SJCRH30 (cell line): ENCODE results near the gene TTLL12. TPM values are rescaled to one million over a fixed set of nuclear protein-coding genes. Genes with fewer than 3 reads are reported as not detected.

Experiments
- DNase-seq, 2 experiments: peaks; one replicate each; pipeline ENCODE4 v3.0.0-alpha.2; 2015 to 2020
- H3K27ac ChIP-seq: fragments of 250-450 bp; sonication (Bioruptor Pico); 2 replicates; pipeline ENCODE4 v1.5.1; 2020; ENCODE audit warnings: mild to moderate bottlenecking, moderate library complexity
- H3K27me3 ChIP-seq: fragments of 250-450 bp; sonication (Bioruptor Pico); 2 replicates; pipeline ENCODE4 v1.5.1; 2020; ENCODE audit warnings: mild to moderate bottlenecking, moderate library complexity
- H3K36me3 ChIP-seq: fragments of 250-450 bp; sonication (Bioruptor Pico); 2 replicates; pipeline ENCODE4 v1.5.1; 2020; ENCODE audit warnings: mild to moderate bottlenecking, moderate library complexity
- H3K4me1 ChIP-seq: fragments of 250-450 bp; sonication (Bioruptor Pico); 2 replicates; pipeline ENCODE4 v1.5.1; 2020; ENCODE audit warnings: mild to moderate bottlenecking, moderate library complexity
- H3K4me3 ChIP-seq: fragments of 250-450 bp; sonication (Bioruptor Pico); 2 replicates; pipeline ENCODE4 v1.5.1; 2020; ENCODE audit warnings: mild to moderate bottlenecking, moderate library complexity
- H3K9me3 ChIP-seq: fragments of 250-450 bp; sonication (Bioruptor Pico); replicated peaks from 2 replicates; pipeline ENCODE4 v1.5.1; 2020; ENCODE audit warnings: mild to moderate bottlenecking, moderate library complexity
- total RNA-seq: library from RNA; depleted of rRNA; stranded (reverse); fragments of >200 nt; shearing (Covaris generic); gene quantifications from 2 replicates; pipeline ENCODE4 v1.2.3, GENCODE V29; 2014

TTLL12 gene
- total RNA-seq, 1 experiment from 2014 or later = 70.3 TPM

- Histone ChIP-seq H3K27me3 (no peaks in the 10 kb centered on the region), H3K4me1 (no peaks in the 10 kb centered on the region), H3K9me3 (no peaks in the 10 kb centered on the region), H3K4me3 (no peak overlapping the region), H3K27ac (no peak overlapping the region), H3K36me3 (no peaks in the 10 kb centered on the region)
- DNase-seq = no peak
Measured at GRCh38 chr22:43222987-43223386, 36.1 kb upstream of the TTLL12 start.

GRCh38 chr22:43222262-43222661 lies 35.3 kb upstream of the TTLL12 start:
- Histone ChIP-seq H3K4me1 (no peaks in the 10 kb centered on the region), H3K36me3 (no peaks in the 10 kb centered on the region), H3K27ac (no peak overlapping the region), H3K9me3 (no peaks in the 10 kb centered on the region), H3K4me3 (no peak overlapping the region), H3K27me3 (no peaks in the 10 kb centered on the region)
- no peak for DNase-seq

GRCh38 chr22:43220625-43221380 lies 33.9 kb upstream of the TTLL12 start:
- Histone ChIP-seq H3K27ac (no peak overlapping the region), H3K4me1 (no peaks in the 10 kb centered on the region), H3K27me3 (no peaks in the 10 kb centered on the region), H3K9me3 (no peaks in the 10 kb centered on the region), H3K36me3 (no peaks in the 10 kb centered on the region), H3K4me3 (no peak overlapping the region)
- DNase-seq = no peak

- H3K4me3 ChIP-seq = no peak overlapping the region
- no peaks in the 10 kb centered on the region for H3K36me3 ChIP-seq
- no peaks in the 10 kb centered on the region for H3K27me3 ChIP-seq
- DNase-seq = no peak
- H3K9me3 ChIP-seq = no peaks in the 10 kb centered on the region
- H3K4me1 ChIP-seq = no peaks in the 10 kb centered on the region
- H3K27ac ChIP-seq = no peak overlapping the region
Measured at GRCh38 chr22:43218786-43219185, 31.9 kb upstream of the TTLL12 start.

GRCh38 chr22:43217285-43218030 lies 30.5 kb upstream of the TTLL12 start:
- no peaks in the 10 kb centered on the region for H3K36me3 ChIP-seq
- no peak overlapping the region for H3K4me3 ChIP-seq
- H3K27me3 ChIP-seq = no peaks in the 10 kb centered on the region
- H3K27ac ChIP-seq = no peak overlapping the region
- DNase-seq = no peak
- H3K9me3 ChIP-seq = no peaks in the 10 kb centered on the region
- H3K4me1 ChIP-seq = no peaks in the 10 kb centered on the region

DNA sequence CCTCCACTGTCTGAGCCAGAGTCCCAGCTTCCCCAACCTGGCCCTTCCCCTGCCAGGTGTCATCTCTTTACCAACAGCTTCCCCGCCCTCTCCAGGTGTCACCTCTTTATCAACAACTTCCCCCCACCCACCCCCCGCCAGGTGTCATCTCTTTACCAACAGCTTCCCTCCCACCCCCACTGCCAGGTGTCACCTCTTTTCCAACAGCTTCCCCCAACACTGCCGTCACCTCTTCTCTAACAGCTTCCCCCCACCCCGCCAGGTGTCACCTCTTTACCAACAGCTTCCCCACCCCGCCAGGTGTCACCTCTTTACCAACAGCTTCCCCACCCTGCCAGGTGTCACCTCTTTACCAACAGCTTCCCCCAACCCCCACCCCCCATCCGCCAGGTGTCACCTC lies 29.8 kb upstream of the TTLL12 start:
- H3K27me3 ChIP-seq = no peaks in the 10 kb centered on the region
- no peaks in the 10 kb centered on the region for H3K9me3 ChIP-seq
- no peak overlapping the region for H3K27ac ChIP-seq
- no peak overlapping the region for H3K4me3 ChIP-seq
- no peaks in the 10 kb centered on the region for H3K36me3 ChIP-seq
- no peaks in the 10 kb centered on the region for H3K4me1 ChIP-seq
- DNase-seq = no peak

GRCh38 chr22:43213962-43214361 lies 27.0 kb upstream of the TTLL12 start:
- Histone ChIP-seq H3K9me3 (no peaks in the 10 kb centered on the region), H3K4me3 (no peak overlapping the region), H3K36me3 (no peaks in the 10 kb centered on the region), H3K4me1 (no peaks in the 10 kb centered on the region), H3K27me3 (no peaks in the 10 kb centered on the region), H3K27ac (no peak overlapping the region)
- no peak for DNase-seq

DNA sequence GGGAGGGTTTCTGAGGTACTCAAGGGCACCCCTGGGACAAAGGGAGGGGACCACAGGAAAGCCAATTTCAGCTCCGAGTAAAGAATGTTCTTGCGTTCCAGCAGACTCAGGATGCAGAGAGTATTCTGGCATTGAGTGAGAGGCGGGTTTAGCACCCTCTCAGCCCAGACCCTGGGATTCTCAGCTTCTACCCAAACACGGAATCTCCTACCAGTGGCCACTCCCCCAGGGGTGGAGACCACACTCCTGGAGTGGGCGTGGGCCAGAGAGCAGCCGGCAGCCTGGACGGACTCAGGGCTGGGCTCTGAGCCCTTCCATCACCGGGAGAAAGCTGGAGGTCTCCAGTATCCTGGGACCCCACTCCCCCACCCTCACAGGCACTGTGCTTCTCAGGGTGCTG lies 26.1 kb upstream of the TTLL12 start:
- no peak overlapping the region for H3K27ac ChIP-seq
- H3K4me1 ChIP-seq = no peaks in the 10 kb centered on the region
- no peak overlapping the region for H3K4me3 ChIP-seq
- DNase-seq = no peak
- H3K36me3 ChIP-seq = no peaks in the 10 kb centered on the region
- H3K27me3 ChIP-seq = no peaks in the 10 kb centered on the region
- no peaks in the 10 kb centered on the region for H3K9me3 ChIP-seq

GRCh38 chr22:43212434-43212952 lies 25.6 kb upstream of the TTLL12 start:
- no peaks in the 10 kb centered on the region for H3K4me1 ChIP-seq
- no peaks in the 10 kb centered on the region for H3K9me3 ChIP-seq
- H3K27me3 ChIP-seq = no peaks in the 10 kb centered on the region
- H3K27ac ChIP-seq = no peak overlapping the region
- no peak overlapping the region for H3K4me3 ChIP-seq
- no peak for DNase-seq
- no peaks in the 10 kb centered on the region for H3K36me3 ChIP-seq

DNA sequence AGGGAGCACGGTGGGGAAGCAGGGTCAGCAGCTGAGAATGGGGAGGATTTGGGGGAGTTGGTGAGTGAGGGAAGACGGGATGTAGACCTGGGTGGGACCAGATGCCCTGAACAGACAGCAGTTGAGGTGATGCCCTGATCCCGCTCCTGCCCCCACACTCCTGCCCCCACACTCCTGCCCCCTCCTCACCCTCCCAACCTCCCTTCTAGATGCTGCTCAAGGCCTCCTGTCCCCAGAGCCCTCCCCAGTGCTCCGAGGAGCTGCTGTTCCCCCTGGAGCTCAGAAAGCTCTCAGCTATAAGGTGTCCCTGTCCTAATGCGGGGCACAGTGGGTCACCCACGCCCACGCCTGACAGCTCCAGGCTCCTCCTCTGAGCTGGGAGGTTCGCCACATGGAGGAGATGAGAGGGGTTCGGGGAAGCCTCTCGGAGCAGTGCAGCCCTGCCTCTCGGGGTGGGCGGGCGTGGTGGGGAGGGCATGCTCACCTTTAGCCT lies 25.1 kb upstream of the TTLL12 start:
- no peaks in the 10 kb centered on the region for H3K4me1 ChIP-seq
- no peaks in the 10 kb centered on the region for H3K27me3 ChIP-seq
- no peak overlapping the region for H3K4me3 ChIP-seq
- no peaks in the 10 kb centered on the region for H3K36me3 ChIP-seq
- no peak overlapping the region for H3K27ac ChIP-seq
- DNase-seq = no peak
- no peaks in the 10 kb centered on the region for H3K9me3 ChIP-seq

DNA sequence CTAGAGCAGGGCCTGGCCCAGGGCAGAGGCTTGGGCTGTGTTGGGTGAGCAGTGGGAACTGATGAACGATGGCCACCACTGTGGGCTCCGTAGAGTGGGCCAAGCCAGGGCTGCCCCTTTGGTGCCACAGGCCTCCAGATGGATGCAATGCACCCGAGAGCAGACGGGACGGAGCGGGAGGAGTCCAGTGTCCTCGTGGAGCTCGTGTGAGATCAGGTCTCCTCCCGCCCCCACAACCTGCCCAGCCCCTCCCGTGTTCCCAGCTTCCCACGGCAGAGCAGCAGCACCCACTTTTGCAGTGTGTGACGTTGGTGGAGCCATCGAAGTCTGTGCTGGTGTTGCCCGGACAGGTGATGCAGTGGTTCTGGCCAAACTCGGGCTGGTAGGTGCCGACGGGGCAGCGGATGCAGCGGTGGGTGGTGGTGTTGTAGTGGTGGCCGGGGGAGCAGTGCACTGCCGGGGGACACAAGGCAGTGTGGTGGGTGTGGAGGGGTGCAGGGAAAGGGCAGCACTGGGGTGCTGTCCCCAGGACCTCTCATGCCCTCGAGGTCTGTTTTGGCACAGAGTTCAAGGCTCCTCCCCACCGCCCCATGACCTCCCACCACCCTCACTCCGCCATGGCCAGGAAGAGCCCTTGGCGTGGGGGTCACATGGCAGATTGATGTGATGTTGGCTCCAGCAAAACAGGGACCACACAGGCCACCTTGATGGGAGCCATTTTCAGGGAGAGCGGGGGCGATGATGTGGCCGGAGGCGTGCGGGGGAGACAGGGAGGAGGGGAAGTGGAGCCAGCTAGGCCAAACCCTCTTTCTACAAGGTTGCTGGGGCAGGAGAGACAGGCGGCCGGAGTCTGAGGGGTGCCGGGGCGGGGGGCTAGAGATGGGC lies 23.9 kb upstream of the TTLL12 start:
- Histone ChIP-seq H3K36me3 (no peaks in the 10 kb centered on the region), H3K27me3 (no peaks in the 10 kb centered on the region), H3K4me3 (no peak overlapping the region), H3K4me1 (no peaks in the 10 kb centered on the region), H3K9me3 (no peaks in the 10 kb centered on the region), H3K27ac (no peak overlapping the region)
- DNase-seq = no peak

DNA sequence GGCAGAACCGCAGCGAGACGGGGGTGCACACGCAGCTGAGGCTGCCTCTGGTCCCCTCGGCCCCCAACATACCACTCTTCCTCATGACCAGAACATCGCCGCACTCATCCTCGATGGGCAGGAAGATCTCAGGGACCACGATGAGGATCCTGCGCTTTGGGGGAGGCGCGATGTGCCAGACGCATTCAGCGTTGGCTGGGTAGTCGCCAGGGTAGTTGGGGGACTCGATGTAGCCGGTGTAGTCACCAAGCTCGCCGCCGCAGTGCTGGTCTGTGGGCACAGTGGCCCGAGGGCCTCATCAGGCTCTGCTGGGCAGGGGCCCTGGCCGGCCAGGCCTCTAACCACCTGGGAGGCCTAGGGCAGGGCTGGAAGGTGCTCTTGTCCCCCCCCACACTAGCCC lies 23.0 kb upstream of the TTLL12 start:
- Histone ChIP-seq H3K27ac (no peak overlapping the region), H3K36me3 (no peaks in the 10 kb centered on the region), H3K4me3 (no peak overlapping the region), H3K9me3 (no peaks in the 10 kb centered on the region), H3K4me1 (no peaks in the 10 kb centered on the region), H3K27me3 (no peaks in the 10 kb centered on the region)
- no peak for DNase-seq

DNA sequence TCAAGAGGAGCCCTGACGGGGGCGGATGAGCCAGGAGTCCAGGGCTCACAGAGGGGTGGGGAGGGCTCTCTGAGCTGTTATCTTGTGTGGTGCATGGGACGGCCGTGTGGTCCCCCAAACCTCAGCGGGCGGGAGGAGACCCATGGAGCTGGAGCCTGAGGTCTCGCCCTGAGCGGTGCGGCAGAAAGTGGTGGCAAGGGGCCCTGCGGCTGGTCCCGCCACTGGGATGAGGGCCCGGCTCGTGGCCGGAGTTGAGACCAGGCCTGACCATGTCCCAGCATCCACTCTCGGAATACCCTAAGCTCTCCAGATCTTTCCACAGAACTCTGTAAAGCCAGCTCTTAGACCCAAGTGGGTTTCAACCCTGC lies 22.6 kb upstream of the TTLL12 start:
- Histone ChIP-seq H3K4me3 (no peak overlapping the region), H3K9me3 (no peaks in the 10 kb centered on the region), H3K27me3 (no peaks in the 10 kb centered on the region), H3K36me3 (no peaks in the 10 kb centered on the region), H3K27ac (no peak overlapping the region), H3K4me1 (no peaks in the 10 kb centered on the region)
- no peak for DNase-seq

GRCh38 chr22:43208703-43209522 lies 22.0 kb upstream of the TTLL12 start:
- Histone ChIP-seq H3K27ac (no peak overlapping the region), H3K4me3 (no peak overlapping the region), H3K27me3 (no peaks in the 10 kb centered on the region), H3K36me3 (no peaks in the 10 kb centered on the region), H3K4me1 (no peaks in the 10 kb centered on the region), H3K9me3 (no peaks in the 10 kb centered on the region)
- no peak for DNase-seq
